Measurements from ENCODE around the gene AQP5. TPM values are rescaled to one million over a fixed set of nuclear protein-coding genes. Genes with fewer than 3 reads are reported as not detected.

AQP5 gene
- total and polyA plus RNA-seq, 8 donors = 0.41 to 2.8 (median 1.2) TPM

- FAIRE-seq (no peak), DNase-seq (no peak), ATAC-seq (no peak)
- Histone ChIP-seq H3K27ac (no peak overlapping the region), H3K27me3 (no peaks in the 10 kb centered on the region), H3K9me3 (no peaks in the 10 kb centered on the region), H3K4me3 (no peak overlapping the region), H3K36me3 (no peaks in the 10 kb centered on the region), H3K4me1 (peaks cover 0 to 4% (median 3%) of the 10 kb centered on the region in 3 donors)
- intact Hi-C loops (cut with DNase I) = no loop called here
- 92 to 93% methylated on average over 3 of the region's 3 CpGs for WGBS, 2 donors
- TF ChIP-seq CTCF (IDR thresholded peaks at IDR 0.05) = no peak
Measured at GRCh38 chr12:49942512-49942893, 19.2 kb upstream of the AQP5 start.

- ATAC-seq = no peak
- intact Hi-C loops (cut with DNase I) = no loop called here
- no peak overlapping the region for H3K27ac ChIP-seq
- peaks cover 0 to 3% (median 0%) of the 10 kb centered on the region in 3 donors for H3K4me1 ChIP-seq
- H3K27me3 ChIP-seq = no peaks in the 10 kb centered on the region
- H3K9me3 ChIP-seq = no peaks in the 10 kb centered on the region
- WGBS, 2 donors = 79 to 80% methylated on average over 14 of the region's 14 CpGs
- DNase-seq = no peak
- no peak overlapping the region for H3K4me3 ChIP-seq
- no peak for TF ChIP-seq CTCF (IDR thresholded peaks at IDR 0.05)
- FAIRE-seq = no peak
- H3K36me3 ChIP-seq = no peaks in the 10 kb centered on the region
Measured at GRCh38 chr12:49942921-49943624, 18.6 kb upstream of the AQP5 start.

- Histone ChIP-seq H3K36me3 (no peaks in the 10 kb centered on the region), H3K27ac (no peak overlapping the region), H3K27me3 (no peaks in the 10 kb centered on the region), H3K9me3 (no peaks in the 10 kb centered on the region), H3K4me3 (no peak overlapping the region), H3K4me1 (peaks cover 0 to 3% (median 0%) of the 10 kb centered on the region in 3 donors)
- no peak for ATAC-seq
- no peak for FAIRE-seq
- WGBS, 2 donors = 72 to 79% methylated on average over 1 of the region's 1 CpG
- TF ChIP-seq CTCF (IDR thresholded peaks at IDR 0.05) = no peak
- intact Hi-C loops (cut with DNase I) = no loop called here
- no peak for DNase-seq
Measured at GRCh38 chr12:49943625-49943960, 18.1 kb upstream of the AQP5 start.

- no peaks in the 10 kb centered on the region for H3K27me3 ChIP-seq
- no peak for FAIRE-seq
- TF ChIP-seq CTCF (IDR thresholded peaks at IDR 0.05) = no peak
- H3K4me1 ChIP-seq = peaks cover 0 to 3% (median 0%) of the 10 kb centered on the region in 3 donors
- intact Hi-C loops (cut with DNase I) = no loop called here
- DNase-seq = no peak
- WGBS, 2 donors = 72 to 79% methylated on average over 5 of the region's 5 CpGs
- H3K4me3 ChIP-seq = no peak overlapping the region
- H3K27ac ChIP-seq = no peak overlapping the region
- H3K9me3 ChIP-seq = no peaks in the 10 kb centered on the region
- H3K36me3 ChIP-seq = no peaks in the 10 kb centered on the region
- no peak for ATAC-seq
Measured at GRCh38 chr12:49944046-49944445, 17.6 kb upstream of the AQP5 start.

GRCh38 chr12:49944718-49945117, 17.0 kb upstream of the AQP5 start:
- ATAC-seq (no peak), DNase-seq (no peak), FAIRE-seq (no peak)
- no peak overlapping the region for H3K27ac ChIP-seq
- no peak overlapping the region for H3K4me3 ChIP-seq
- WGBS, 2 donors = 91 to 92% methylated on average over 3 of the region's 3 CpGs
- intact Hi-C loops (cut with DNase I) = no loop called here
- no peak for TF ChIP-seq CTCF (IDR thresholded peaks at IDR 0.05)
- H3K36me3 ChIP-seq = no peaks in the 10 kb centered on the region
- H3K27me3 ChIP-seq = no peaks in the 10 kb centered on the region
- H3K9me3 ChIP-seq = no peaks in the 10 kb centered on the region
- peaks cover 0 to 3% (median 0%) of the 10 kb centered on the region in 3 donors for H3K4me1 ChIP-seq

All from pancreas (tissue), 10 donors.